ENCODE results near the gene CTRL.
"Not testable (repeated sequence)": the region's sequence is repeated elsewhere in the genome, so short reads cannot be mapped to it uniquely, and the experiment has no call there.

The CTRL gene

DNA sequence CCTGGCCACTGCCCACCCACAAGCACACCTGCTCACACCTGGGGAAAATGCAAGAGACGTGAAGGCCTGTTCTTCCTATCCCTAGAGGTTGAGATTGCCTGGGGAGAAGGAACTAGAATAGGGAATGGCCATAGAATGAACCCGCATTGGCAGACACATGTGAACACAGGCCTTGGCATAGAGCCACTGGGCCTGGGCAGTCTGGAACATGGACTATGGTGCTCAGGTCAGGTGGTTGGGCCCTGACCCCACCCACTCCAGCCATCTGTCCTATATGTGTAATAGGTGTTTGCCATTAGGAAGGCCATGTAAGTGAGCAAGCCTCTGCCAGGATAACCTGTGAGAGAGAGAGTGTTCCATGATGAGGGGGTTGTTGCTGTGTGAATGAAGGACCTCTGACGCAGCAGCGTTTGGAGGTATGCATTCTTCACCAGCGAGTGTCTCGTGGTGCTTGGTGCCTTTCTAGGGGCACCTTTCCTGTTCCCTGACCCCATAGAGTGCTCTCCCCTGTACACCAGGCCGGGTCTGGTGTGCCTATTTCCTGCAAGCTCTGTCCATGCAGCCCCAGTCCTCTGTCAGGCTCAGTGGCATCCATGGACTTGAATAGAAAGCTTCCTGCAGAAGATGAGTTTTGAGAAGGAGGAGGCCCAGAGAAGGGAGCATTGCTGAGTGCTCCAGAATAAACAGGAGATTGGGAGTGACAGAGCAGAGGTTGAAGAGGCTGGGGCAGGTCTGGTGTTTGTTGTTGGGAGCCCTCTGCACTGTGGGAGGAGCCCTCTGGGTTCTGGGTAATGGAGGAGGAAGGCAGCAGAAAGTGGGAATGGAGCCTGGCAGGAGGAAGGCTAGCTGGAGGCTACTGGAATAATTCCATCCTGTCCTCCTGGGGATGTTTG, 15.6 kb downstream of the CTRL start:
- DNase-seq (ENCODE audit: insufficient read length) (no peak), FAIRE-seq (no peak)
- TF ChIP-seq POLR2A (IDR thresholded peaks at IDR 0.05; ENCODE audit: low read depth, low read length), result no peak
- TF ChIP-seq POLR2AphosphoS5 (IDR thresholded peaks at IDR 0.05; ENCODE audit: low read depth, low read length), result no peak
- TF ChIP-seq TAF1 (IDR thresholded peaks at IDR 0.05; ENCODE audit: borderline replicate concordance, low read depth, low read length), result no peak

DNA sequence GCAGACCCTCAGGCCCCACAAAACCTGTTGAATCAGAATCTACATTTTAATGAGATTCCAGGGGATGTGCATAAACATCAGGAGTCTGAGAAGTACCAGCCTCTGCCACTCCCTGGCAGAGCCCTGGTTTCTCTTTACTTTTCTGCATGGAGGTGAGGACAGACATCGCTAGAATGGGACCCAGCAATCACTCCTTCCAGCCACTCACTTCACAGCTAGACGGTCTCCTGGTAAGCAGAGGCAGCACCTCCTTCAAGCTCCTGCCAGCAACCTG, 16.2 kb downstream of the CTRL start:
- FAIRE-seq; DNase-seq (ENCODE audit: insufficient read length): not testable (repeated sequence)

DNA sequence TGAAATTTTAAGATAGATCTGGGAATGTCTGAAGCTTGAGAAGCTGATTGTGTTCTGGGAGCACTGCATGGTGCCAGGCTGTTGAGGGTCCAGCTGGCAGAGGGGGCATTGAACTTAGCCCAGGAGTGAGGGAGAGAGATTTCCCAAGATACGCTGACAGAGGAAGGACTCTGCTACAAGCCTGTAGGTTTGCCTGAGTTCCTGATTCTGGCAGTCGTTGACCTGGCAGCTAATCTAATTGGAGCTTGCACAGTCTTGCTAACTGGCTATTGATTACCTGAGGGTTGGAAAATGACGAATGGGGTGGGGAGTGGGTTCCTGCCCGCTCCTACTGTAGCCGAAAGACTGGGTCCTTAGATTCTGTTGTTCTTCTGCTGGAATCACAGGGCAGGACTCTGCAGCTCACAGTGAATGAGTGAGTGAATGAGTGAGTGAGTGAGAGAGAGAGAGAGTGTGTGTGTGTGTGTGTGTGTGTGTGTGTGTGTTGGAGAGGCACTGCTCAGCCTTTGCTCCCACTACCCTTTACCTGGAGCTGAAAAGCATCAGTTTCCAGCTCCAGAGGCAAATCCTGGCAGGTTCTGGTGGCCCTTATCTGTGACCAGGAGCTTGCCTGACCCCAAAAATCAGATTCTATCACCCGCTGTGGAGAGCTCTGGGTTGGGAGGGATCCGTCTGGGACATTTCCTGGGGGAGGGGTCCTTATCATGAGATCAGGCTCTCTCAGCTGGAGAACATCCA, 16.7 kb downstream of the CTRL start:
- no peak for TF ChIP-seq TAF1 (IDR thresholded peaks at IDR 0.05; ENCODE audit: borderline replicate concordance, low read depth, low read length)
- TF ChIP-seq POLR2AphosphoS5 (IDR thresholded peaks at IDR 0.05; ENCODE audit: low read depth, low read length), result no peak
- FAIRE-seq (no peak), DNase-seq (ENCODE audit: insufficient read length) (no peak)

DNA sequence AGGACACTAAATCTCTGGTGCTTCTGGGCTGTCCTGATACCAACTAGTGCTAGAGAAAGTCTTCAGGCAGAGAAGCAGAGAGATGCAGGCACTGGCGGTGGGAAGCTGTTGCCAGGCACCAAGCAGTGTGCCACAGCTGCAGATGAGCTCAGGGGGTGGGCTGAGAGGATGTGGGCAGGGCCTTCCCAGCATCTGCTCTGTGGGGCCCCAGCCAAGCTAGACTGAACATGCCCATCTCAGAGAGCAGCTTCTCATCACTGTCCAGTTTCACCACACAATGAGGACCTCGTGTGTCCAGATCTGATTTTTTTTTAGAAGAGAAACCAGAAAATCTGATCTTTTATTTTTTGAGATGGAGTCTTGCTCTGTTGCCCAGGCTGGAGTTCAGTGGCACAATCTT, 21.5 kb downstream of the CTRL start:
- no peak for DNase-seq (ENCODE audit: insufficient read length)
- TF ChIP-seq POLR2AphosphoS5 (IDR thresholded peaks at IDR 0.05; ENCODE audit: low read depth, low read length) (no peak), TAF1 (IDR thresholded peaks at IDR 0.05; ENCODE audit: borderline replicate concordance, low read depth, low read length) (no peak), POLR2A (IDR thresholded peaks at IDR 0.05; ENCODE audit: low read depth, low read length) (no peak)
- no peak for FAIRE-seq

DNA sequence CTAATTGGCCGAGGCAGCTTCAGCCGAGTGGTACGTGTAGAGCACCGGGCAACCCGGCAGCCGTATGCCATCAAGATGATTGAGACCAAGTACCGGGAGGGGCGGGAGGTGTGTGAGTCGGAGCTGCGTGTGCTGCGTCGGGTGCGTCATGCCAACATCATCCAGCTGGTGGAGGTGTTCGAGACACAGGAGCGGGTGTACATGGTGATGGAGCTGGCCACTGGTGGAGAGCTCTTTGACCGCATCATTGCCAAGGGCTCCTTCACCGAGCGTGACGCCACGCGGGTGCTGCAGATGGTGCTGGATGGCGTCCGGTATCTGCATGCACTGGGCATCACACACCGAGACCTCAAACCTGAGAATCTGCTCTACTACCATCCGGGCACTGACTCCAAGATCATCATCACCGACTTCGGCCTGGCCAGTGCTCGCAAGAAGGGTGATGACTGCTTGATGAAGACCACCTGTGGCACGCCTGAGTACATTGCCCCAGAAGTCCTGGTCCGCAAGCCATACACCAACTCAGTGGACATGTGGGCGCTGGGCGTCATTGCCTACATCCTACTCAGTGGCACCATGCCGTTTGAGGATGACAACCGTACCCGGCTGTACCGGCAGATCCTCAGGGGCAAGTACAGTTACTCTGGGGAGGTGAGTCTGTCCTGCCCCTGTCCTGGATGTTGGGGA, 22.5 kb downstream of the CTRL start:
- no peak for FAIRE-seq
- DNase-seq (ENCODE audit: insufficient read length), result no peak
- TF ChIP-seq POLR2A (IDR thresholded peaks at IDR 0.05; ENCODE audit: low read depth, low read length) (no peak), TAF1 (IDR thresholded peaks at IDR 0.05; ENCODE audit: borderline replicate concordance, low read depth, low read length) (no peak), POLR2AphosphoS5 (IDR thresholded peaks at IDR 0.05; ENCODE audit: low read depth, low read length) (no peak)

DNA sequence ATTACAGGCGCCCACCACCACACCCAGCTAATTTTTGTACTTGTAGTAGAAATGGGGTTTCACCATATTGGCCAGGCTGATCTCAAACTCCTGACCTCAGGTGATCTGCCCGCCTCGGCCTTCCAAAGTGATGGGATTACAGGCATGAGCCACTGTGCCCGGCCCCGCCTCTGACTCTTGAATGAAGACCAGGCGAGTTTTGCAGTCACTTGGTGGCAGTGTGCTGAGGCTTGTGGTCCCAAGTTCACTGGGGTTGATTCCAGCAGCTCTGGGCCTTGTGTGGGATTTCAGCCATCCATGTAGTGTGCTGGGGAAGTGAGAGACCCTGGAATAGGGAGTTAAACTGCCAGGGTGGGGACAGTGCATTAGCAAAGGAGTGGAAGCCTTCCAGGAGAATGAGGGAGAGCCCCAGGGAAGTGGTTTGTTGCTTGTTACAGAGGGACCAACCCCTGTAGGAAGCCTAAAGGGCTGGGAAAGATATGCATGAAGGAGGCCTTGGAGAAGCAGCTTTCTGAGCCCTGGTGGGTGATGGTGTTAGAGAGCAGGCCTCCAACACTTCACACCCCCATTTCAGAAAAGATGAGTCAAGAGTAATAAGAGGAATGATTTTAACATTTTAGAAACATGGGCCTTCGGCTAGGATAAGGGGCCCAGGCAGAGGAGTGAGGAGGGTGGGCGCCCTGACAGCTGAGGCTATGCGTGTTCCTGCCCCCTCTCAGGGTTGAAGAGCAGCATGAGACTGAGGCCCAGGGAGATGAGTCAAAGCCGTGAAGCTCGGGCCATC, 24.1 kb downstream of the CTRL start:
- TF ChIP-seq POLR2A (IDR thresholded peaks at IDR 0.05; ENCODE audit: low read depth, low read length) (no peak), TAF1 (IDR thresholded peaks at IDR 0.05; ENCODE audit: borderline replicate concordance, low read depth, low read length) (no peak), POLR2AphosphoS5 (IDR thresholded peaks at IDR 0.05; ENCODE audit: low read depth, low read length) (no peak)
- no peak for DNase-seq (ENCODE audit: insufficient read length)
- no peak for FAIRE-seq

DNA sequence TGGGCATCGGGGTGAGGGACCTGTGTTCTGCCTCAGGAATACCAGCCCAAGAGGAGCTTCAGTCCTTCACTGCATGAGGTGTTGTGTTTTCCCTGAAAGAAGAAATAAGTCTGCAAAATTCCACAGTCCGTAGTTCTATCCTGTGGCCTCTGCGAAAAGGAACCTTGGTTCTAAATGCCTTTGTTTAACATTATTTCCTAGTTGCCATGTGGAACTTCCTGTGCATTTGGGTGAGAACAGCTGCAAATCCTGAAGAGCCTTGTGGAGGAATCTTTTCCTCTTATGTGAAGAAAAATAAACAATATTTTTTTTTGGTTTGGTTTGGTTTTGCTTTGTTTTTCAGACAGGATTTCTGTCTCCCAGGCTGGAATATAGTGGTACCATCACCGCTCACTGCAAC, 28.8 kb downstream of the CTRL start:
- DNase-seq (ENCODE audit: insufficient read length) (no peak), FAIRE-seq (no peak)
- no peak for TF ChIP-seq POLR2AphosphoS5 (IDR thresholded peaks at IDR 0.05; ENCODE audit: low read depth, low read length)
- no peak for TF ChIP-seq TAF1 (IDR thresholded peaks at IDR 0.05; ENCODE audit: borderline replicate concordance, low read depth, low read length)

DNA sequence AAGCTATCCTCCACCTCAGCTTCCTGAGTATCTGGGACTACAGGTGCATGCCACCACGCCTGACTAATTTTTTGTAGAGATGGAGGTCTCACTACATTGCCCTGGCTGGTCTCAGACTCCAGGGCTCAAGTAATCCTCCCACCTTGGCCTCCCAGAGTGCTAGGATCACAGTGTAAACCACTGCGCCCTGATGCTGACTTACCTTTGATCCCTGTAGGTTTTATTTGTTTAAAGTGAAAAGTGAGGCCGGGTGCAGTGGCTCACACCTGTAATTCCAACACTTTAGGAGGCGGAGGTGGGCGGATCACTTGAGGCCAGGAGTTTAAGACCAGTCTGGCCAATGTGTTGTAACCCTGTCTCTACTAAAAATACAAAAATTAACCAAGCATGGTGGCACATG, 29.9 kb downstream of the CTRL start:
- FAIRE-seq, result no peak
- DNase-seq (ENCODE audit: insufficient read length), result no peak
- no peak for TF ChIP-seq POLR2AphosphoS5 (IDR thresholded peaks at IDR 0.05; ENCODE audit: low read depth, low read length)
- no peak for TF ChIP-seq TAF1 (IDR thresholded peaks at IDR 0.05; ENCODE audit: borderline replicate concordance, low read depth, low read length)
- no peak for TF ChIP-seq POLR2A (IDR thresholded peaks at IDR 0.05; ENCODE audit: low read depth, low read length)

DNA sequence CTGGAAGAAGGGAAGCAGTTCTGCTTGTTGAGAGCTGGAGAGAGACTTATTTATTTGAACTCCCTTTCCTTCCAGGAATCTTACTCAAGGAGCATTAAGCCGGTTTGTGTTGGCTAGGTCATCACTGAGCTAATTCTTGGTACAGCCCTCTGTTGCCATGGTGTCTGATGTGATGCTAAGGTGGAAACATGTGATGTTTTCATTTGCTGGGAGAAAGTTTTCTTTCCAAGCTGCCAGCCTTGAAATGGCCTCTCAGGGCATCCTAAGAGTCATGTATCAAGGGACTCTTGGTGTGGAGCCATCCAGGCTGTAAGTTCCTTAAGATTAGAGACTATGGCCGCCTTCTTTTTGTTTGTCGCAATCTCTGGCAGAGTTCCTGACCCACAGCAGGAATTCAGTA, 34.4 kb downstream of the CTRL start:
- FAIRE-seq, result no peak
- TF ChIP-seq POLR2AphosphoS5 (IDR thresholded peaks at IDR 0.05; ENCODE audit: low read depth, low read length) (no peak), POLR2A (IDR thresholded peaks at IDR 0.05; ENCODE audit: low read depth, low read length) (no peak), TAF1 (IDR thresholded peaks at IDR 0.05; ENCODE audit: borderline replicate concordance, low read depth, low read length) (no peak)

DNA sequence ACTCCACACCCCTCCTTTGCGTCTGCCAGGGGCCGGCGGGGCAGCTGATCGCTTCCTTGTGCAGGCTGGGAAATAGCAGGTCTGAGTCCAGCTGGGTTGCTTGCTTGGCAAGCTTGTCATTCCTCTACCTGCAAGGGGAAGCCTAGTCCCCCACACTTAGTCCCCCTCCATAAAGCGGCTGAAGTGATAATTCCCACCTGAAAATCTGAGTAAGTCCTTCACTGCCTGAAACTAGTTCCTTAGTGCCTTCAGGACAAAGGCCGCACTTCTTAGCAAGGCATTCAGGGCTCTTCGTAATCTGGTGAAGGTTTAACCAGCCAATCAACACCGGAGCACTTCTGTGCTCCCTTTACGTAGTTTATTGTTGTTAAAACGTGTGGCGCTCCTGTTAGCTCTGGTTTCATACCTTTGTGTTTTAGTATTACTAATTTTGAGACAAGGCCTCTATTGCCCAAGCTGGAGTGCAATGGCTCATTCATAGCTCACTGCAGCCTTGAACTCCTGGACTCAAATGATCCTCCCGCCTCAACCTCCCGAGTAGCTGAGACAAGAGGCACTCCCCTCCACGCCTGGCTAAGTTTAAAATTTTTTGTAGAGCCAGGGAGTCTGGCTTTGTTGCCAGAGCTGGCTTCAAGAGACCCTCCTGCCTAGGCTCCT, 37.8 kb downstream of the CTRL start:
- no peak for TF ChIP-seq TAF1 (IDR thresholded peaks at IDR 0.05; ENCODE audit: borderline replicate concordance, low read depth, low read length)
- TF ChIP-seq POLR2AphosphoS5 (IDR thresholded peaks at IDR 0.05; ENCODE audit: low read depth, low read length), result no peak
- TF ChIP-seq POLR2A (IDR thresholded peaks at IDR 0.05; ENCODE audit: low read depth, low read length), result no peak
- DNase-seq (ENCODE audit: insufficient read length), result no peak
- no peak for FAIRE-seq

More for the DNA sequence above, 34.4 kb downstream of the CTRL start:
- DNase-seq (ENCODE audit: insufficient read length), result no peak

Data from GM12892 (cell line).